Amniotic epithelial cell (primary cell): ENCODE data around the gene RASL10A.

Experiments
- DNase-seq: peaks from one replicate; pipeline ENCODE4 v3.0.0-alpha.2; 2010; ENCODE audit warnings: low read depth

Gene RASL10A

GRCh38 chr22:29305836-29306174 is 9.7 kb downstream of the RASL10A start:
- DNase-seq = no peak

GRCh38 chr22:29302681-29303465 is 12.6 kb downstream of the RASL10A start:
- peak; percentile 29 for DNase-seq

- DNase-seq = no peak
These were observed 13.2 kb downstream of the RASL10A start for GRCh38 chr22:29302402-29302680.

- DNase-seq = no peak
These were observed 13.6 kb downstream of the RASL10A start for GRCh38 chr22:29301716-29302401.

GRCh38 chr22:29300807-29301601 is 14.5 kb downstream of the RASL10A start:
- DNase-seq = no peak

GRCh38 chr22:29300467-29300806 is 15.1 kb downstream of the RASL10A start:
- DNase-seq = no peak

GRCh38 chr22:29299136-29299900 is 16.2 kb downstream of the RASL10A start:
- no peak for DNase-seq

GRCh38 chr22:29298641-29299040 is 16.9 kb downstream of the RASL10A start:
- DNase-seq = no peak

- DNase-seq = no peak
These were observed 23.1 kb downstream of the RASL10A start for GRCh38 chr22:29292379-29292778.

- DNase-seq = no peak
These were observed 24.3 kb downstream of the RASL10A start for GRCh38 chr22:29291215-29291614.

- DNase-seq = no peak
These were observed 25.4 kb downstream of the RASL10A start for GRCh38 chr22:29290061-29290460.

GRCh38 chr22:29288837-29289236 is 26.7 kb downstream of the RASL10A start:
- no peak for DNase-seq

GRCh38 chr22:29284196-29284595 is 31.3 kb downstream of the RASL10A start:
- DNase-seq = no peak

- no peak for DNase-seq
These were observed 37.6 kb downstream of the RASL10A start for GRCh38 chr22:29277927-29278326.

GRCh38 chr22:29275819-29276565 is 39.5 kb downstream of the RASL10A start:
- DNase-seq = no peak

- peak; percentile 36 for DNase-seq
These were observed 40.3 kb downstream of the RASL10A start for GRCh38 chr22:29275167-29275566.

- DNase-seq = no peak
These were observed 42.9 kb downstream of the RASL10A start for GRCh38 chr22:29272624-29273023.

GRCh38 chr22:29270475-29271271 is 44.8 kb downstream of the RASL10A start:
- DNase-seq = peak; percentile 91

GRCh38 chr22:29269731-29270474 is 45.6 kb downstream of the RASL10A start:
- peak; percentile 19 for DNase-seq

GRCh38 chr22:29269230-29269604 is 46.3 kb downstream of the RASL10A start:
- no peak for DNase-seq
